HEK293 (cell line): ENCODE results near the gene SHROOM4.
A peak's percentile ranks its signal among the peaks of the same experiment; 100 is the strongest.

Source experiments
- CTCF ChIA-PET: fragments of 350-600 bp; formaldehyde crosslinking; extraction: SDS; loops from one replicate; lab custom pipeline; 2021; ENCODE audit warnings: antibody characterized with exemption; lab: Yijun Ruan, JAX
- POLR2A ChIA-PET: fragments of 300-600 bp; formaldehyde crosslinking; extraction: SDS; loops from one replicate; lab custom pipeline; 2020; ENCODE audit warnings: antibody characterized with exemption, inconsistent platforms; lab: Yijun Ruan, JAX
- H3K27ac ChIP-seq: fragments of 200-500 bp; sonication (Bioruptor generic); 2 replicates; pipeline ENCODE4 v1.5.1; 2014; ENCODE audit warnings: low read depth, low read length, control low read depth, inconsistent platforms; ENCODE audit errors: extremely low read depth
- H3K36me3 ChIP-seq, 2 experiments: fragments of 200-500 bp in 1 of 2; sonication (Bioruptor generic) in 1 of 2; 1 replicate in 1 of 2; 2 replicates in 1 of 2; pipeline ENCODE4 v1.5.1; 2014 to 2017; ENCODE audit warnings: inconsistent platforms in 2 of 2, low read length in 2 of 2; ENCODE audit not compliant: control insufficient read depth in 2 of 2, insufficient read depth in 1 of 2
- H3K4me1 ChIP-seq: fragments of 200-500 bp; sonication (Bioruptor generic); 2 replicates; pipeline ENCODE4 v1.5.1; 2014; ENCODE audit warnings: mild to moderate bottlenecking, low read length, inconsistent platforms; ENCODE audit not compliant: control insufficient read depth, insufficient read depth
- H3K4me3 ChIP-seq: 2 replicates; pipeline ENCODE4 v1.5.1; 2011; ENCODE audit warnings: low read depth, mild to moderate bottlenecking, control low read depth, low read length, moderate library complexity
- H3K9me3 ChIP-seq: fragments of 200-500 bp; sonication (Bioruptor generic); 2 replicates; pipeline ENCODE4 v1.5.1; 2014; ENCODE audit warnings: low read depth, low read length, inconsistent platforms; ENCODE audit not compliant: control insufficient read depth, insufficient read depth
- GLI2 ChIP-seq: fragments of 450-650 bp; formaldehyde crosslinking; IDR thresholded peaks from 2 replicates; pipeline ENCODE4; 2017; ENCODE audit warnings: missing biosample characterization, missing genetic modification characterization, low read depth, borderline replicate concordance
- GLI4 ChIP-seq: fragments of 450-650 bp; formaldehyde crosslinking; IDR thresholded peaks from 2 replicates; pipeline ENCODE4 v1.5.1; 2016; ENCODE audit warnings: missing biosample characterization, missing genetic modification characterization
- KLF10 ChIP-seq: fragments of 450-650 bp; IDR thresholded peaks from 2 replicates; pipeline ENCODE4 v1.5.1; 2018; ENCODE audit warnings: missing biosample characterization, mild to moderate bottlenecking, missing genetic modification characterization
- SETDB1 ChIP-seq: IDR thresholded peaks from one replicate; pipeline ENCODE4 v1.6.1; 2017; ENCODE audit warnings: mild to moderate bottlenecking, low read length, moderate library complexity, mixed read lengths; ENCODE audit not compliant: insufficient read length
- SP3 ChIP-seq: fragments of 450-650 bp; formaldehyde crosslinking; IDR thresholded peaks from 2 replicates; pipeline ENCODE4 v1.5.1; 2016; ENCODE audit warnings: missing biosample characterization, missing genetic modification characterization
- ZNF10 ChIP-seq: fragments of 450-650 bp; formaldehyde crosslinking; IDR thresholded peaks from 2 replicates; pipeline ENCODE4 v1.5.1; 2017; ENCODE audit warnings: missing biosample characterization, missing genetic modification characterization
- ZNF132 ChIP-seq: fragments of 450-650 bp; formaldehyde crosslinking; IDR thresholded peaks from 2 replicates; pipeline ENCODE4 v1.5.1; 2017; ENCODE audit warnings: missing biosample characterization, missing genetic modification characterization, borderline replicate concordance
- ZNF155 ChIP-seq: fragments of 450-650 bp; formaldehyde crosslinking; IDR thresholded peaks from 2 replicates; pipeline ENCODE4 v1.5.1; 2016; ENCODE audit warnings: missing biosample characterization, missing genetic modification characterization
- ZNF354C ChIP-seq: fragments of 450-650 bp; formaldehyde crosslinking; IDR thresholded peaks from 2 replicates; pipeline ENCODE4 v1.5.1; 2016; ENCODE audit warnings: missing biosample characterization, missing genetic modification characterization, low read depth, borderline replicate concordance
- ZNF555 ChIP-seq: fragments of 450-650 bp; formaldehyde crosslinking; conservative IDR thresholded peaks from 2 replicates; pipeline ENCODE4 v1.5.1; 2017; ENCODE audit warnings: missing biosample characterization, mild to moderate bottlenecking, missing genetic modification characterization, inconsistent platforms
- ZNF626 ChIP-seq: fragments of 450-650 bp; sonication (Bioruptor Pico); formaldehyde crosslinking; IDR thresholded peaks from 2 replicates; pipeline ENCODE4 v1.5.1; 2018; ENCODE audit warnings: missing biosample characterization, missing genetic modification characterization, inconsistent platforms
- TF ChIP-seq, protein P1 (sequence below): fragments of 450-650 bp; formaldehyde crosslinking; IDR thresholded peaks from 2 replicates; pipeline ENCODE4 v1.5.1; 2016; ENCODE audit warnings: missing biosample characterization, missing genetic modification characterization
- TF ChIP-seq, protein P2 (sequence below): fragments of 450-650 bp; formaldehyde crosslinking; IDR thresholded peaks from 2 replicates; pipeline ENCODE4 v1.5.1; 2017; ENCODE audit warnings: missing biosample characterization, missing genetic modification characterization
- TF ChIP-seq, protein P3 (sequence below): fragments of 450-650 bp; formaldehyde crosslinking; IDR thresholded peaks from 2 replicates; pipeline ENCODE4 v1.5.0; 2017; ENCODE audit warnings: missing biosample characterization, missing genetic modification characterization, borderline replicate concordance
- TF ChIP-seq, protein P4 (sequence below): fragments of 450-650 bp; formaldehyde crosslinking; IDR thresholded peaks from 2 replicates; pipeline ENCODE4 v1.5.1; 2016; ENCODE audit warnings: missing biosample characterization, missing genetic modification characterization

SHROOM4 gene

DNA sequence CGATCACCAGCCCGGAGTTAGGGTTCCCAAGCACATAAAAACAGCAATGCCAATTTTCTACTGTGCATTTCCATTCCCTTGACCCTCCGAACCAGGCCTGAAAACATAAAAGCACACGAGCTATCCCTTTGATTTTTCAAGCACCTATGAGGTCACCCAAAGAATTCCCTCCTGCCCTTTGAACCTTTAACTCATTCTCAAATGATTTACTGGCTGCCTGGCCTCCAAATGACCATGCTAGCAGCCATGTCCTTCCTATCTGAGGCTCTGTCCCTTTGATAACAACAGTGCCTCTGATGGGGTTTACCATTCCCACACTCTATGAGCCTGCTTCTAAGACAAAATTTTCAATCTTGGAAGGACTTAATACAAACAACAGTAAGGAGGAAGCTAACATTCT is 15.2 kb downstream of the SHROOM4 start:
- no peak overlapping the region for H3K27ac ChIP-seq
- no peak overlapping the region for H3K4me3 ChIP-seq
- no peaks in the 10 kb centered on the region for H3K4me1 ChIP-seq
- ChIA-PET CTCF (interaction anchor here (0.8 to 1.3 kb wide), 3 partner anchors 11 to 104 kb away, joined by 3 to 4 read pairs (median 3); no protein-coding TSS in a partner anchor), POLR2A (interaction anchor here (1.0 kb wide), 1 partner anchor 15 kb away, joined by 3 read pairs; the partner anchor contains the start of gene SHROOM4)
- no peaks in the 10 kb centered on the region; the same call in 1 of the 2 replicates for H3K9me3 ChIP-seq
- no peaks in the 10 kb centered on the region for H3K36me3 ChIP-seq
- TF ChIP-seq, protein P1, sequence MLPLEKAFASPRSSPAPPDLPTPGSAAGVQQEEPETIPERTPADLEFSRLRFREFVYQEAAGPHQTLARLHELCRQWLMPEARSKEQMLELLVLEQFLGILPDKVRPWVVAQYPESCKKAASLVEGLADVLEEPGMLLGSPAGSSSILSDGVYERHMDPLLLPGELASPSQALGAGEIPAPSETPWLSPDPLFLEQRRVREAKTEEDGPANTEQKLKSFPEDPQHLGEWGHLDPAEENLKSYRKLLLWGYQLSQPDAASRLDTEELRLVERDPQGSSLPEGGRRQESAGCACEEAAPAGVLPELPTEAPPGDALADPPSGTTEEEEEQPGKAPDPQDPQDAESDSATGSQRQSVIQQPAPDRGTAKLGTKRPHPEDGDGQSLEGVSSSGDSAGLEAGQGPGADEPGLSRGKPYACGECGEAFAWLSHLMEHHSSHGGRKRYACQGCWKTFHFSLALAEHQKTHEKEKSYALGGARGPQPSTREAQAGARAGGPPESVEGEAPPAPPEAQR (tag by site-specific recombination): no peak
- TF ChIP-seq ZNF626 (tag by site-specific recombination): no peak
- no peak for TF ChIP-seq ZNF354C (tag by site-specific recombination)
- TF ChIP-seq ZNF155 (tag by site-specific recombination): no peak
- TF ChIP-seq, protein P2, sequence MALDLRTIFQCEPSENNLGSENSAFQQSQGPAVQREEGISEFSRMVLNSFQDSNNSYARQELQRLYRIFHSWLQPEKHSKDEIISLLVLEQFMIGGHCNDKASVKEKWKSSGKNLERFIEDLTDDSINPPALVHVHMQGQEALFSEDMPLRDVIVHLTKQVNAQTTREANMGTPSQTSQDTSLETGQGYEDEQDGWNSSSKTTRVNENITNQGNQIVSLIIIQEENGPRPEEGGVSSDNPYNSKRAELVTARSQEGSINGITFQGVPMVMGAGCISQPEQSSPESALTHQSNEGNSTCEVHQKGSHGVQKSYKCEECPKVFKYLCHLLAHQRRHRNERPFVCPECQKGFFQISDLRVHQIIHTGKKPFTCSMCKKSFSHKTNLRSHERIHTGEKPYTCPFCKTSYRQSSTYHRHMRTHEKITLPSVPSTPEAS (tag by site-specific recombination): no peak
- no peak for TF ChIP-seq GLI2
- TF ChIP-seq KLF10 (tag by site-specific recombination): no peak
- TF ChIP-seq SP3: no peak
- TF ChIP-seq, protein P3, sequence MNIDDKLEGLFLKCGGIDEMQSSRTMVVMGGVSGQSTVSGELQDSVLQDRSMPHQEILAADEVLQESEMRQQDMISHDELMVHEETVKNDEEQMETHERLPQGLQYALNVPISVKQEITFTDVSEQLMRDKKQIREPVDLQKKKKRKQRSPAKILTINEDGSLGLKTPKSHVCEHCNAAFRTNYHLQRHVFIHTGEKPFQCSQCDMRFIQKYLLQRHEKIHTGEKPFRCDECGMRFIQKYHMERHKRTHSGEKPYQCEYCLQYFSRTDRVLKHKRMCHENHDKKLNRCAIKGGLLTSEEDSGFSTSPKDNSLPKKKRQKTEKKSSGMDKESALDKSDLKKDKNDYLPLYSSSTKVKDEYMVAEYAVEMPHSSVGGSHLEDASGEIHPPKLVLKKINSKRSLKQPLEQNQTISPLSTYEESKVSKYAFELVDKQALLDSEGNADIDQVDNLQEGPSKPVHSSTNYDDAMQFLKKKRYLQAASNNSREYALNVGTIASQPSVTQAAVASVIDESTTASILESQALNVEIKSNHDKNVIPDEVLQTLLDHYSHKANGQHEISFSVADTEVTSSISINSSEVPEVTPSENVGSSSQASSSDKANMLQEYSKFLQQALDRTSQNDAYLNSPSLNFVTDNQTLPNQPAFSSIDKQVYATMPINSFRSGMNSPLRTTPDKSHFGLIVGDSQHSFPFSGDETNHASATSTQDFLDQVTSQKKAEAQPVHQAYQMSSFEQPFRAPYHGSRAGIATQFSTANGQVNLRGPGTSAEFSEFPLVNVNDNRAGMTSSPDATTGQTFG (tag by site-specific recombination): no peak
- no peak for TF ChIP-seq ZNF132
- TF ChIP-seq GLI4 (tag by site-specific recombination): no peak
- TF ChIP-seq ZNF10 (tag by site-specific recombination): no peak
- TF ChIP-seq ZNF555 (tag by site-specific recombination): no peak
- TF ChIP-seq SETDB1: no peak

DNA sequence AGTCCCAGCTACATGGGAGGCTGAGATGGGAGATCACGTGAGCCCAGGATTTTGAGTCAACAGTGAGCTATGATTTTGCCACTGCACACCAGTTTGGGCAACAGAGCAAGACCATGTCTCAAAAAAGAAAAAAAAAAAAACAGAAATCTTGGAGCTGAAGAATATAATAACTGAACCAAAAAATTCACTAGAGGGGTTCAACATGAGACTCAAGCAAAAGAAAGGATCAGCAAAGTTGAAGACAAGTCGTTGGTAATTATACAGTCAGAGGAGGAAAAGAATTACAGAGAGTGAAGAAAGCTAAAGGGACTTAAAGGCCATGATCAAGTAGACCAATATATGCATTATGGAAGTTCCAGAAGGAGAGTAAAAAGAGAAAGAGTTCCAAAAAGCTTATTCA is 26.9 kb downstream of the SHROOM4 start:
- Histone ChIP-seq H3K36me3 (no peaks in the 10 kb centered on the region), H3K4me3 (no peak overlapping the region), H3K27ac (no peak overlapping the region), H3K4me1 (no peaks in the 10 kb centered on the region), H3K9me3 (no peaks in the 10 kb centered on the region)
- ChIA-PET POLR2A (no interaction called here), CTCF (interaction anchor here (0.6 to 0.8 kb wide), 3 partner anchors 8 to 89 kb away, joined by 3 to 5 read pairs (median 4); no protein-coding TSS in a partner anchor)
- TF ChIP-seq, protein P4, sequence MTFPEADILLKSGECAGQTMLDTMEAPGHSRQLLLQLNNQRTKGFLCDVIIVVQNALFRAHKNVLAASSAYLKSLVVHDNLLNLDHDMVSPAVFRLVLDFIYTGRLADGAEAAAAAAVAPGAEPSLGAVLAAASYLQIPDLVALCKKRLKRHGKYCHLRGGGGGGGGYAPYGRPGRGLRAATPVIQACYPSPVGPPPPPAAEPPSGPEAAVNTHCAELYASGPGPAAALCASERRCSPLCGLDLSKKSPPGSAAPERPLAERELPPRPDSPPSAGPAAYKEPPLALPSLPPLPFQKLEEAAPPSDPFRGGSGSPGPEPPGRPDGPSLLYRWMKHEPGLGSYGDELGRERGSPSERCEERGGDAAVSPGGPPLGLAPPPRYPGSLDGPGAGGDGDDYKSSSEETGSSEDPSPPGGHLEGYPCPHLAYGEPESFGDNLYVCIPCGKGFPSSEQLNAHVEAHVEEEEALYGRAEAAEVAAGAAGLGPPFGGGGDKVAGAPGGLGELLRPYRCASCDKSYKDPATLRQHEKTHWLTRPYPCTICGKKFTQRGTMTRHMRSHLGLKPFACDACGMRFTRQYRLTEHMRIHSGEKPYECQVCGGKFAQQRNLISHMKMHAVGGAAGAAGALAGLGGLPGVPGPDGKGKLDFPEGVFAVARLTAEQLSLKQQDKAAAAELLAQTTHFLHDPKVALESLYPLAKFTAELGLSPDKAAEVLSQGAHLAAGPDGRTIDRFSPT (tag by site-specific recombination): no peak
- TF ChIP-seq SETDB1: peak; percentile 50
